H1 (cell line): ENCODE data around the gene SMIM29. TPM values are rescaled to one million over a fixed set of nuclear protein-coding genes. Genes with fewer than 3 reads are reported as not detected.
A peak's percentile ranks its signal among the peaks of the same experiment; 100 is the strongest.

Experiments
- ASH2L ChIP-seq: fragments of 200-600, 300-600 bp; sonication (generic); IDR thresholded peaks from one replicate; pipeline ENCODE4 v1.7.1; 2017; ENCODE audit warnings: low read length
- BRCA1 ChIP-seq: IDR thresholded peaks from 2 replicates; pipeline ENCODE4 v1.6.1; 2012; ENCODE audit warnings: low read depth, low read length, improper control_type of control experiment
- FOSL1 ChIP-seq: IDR thresholded peaks from 2 replicates; pipeline ENCODE4 v1.6.1; 2011; ENCODE audit warnings: mild to moderate bottlenecking, low read depth, low read length, moderate library complexity; ENCODE audit not compliant: insufficient read depth
- HDAC6 ChIP-seq: IDR thresholded peaks from one replicate; pipeline ENCODE4 v1.7.1; 2012; ENCODE audit warnings: low read depth, mild to moderate bottlenecking, inconsistent platforms, low read length, moderate library complexity
- JUND ChIP-seq: IDR thresholded peaks from 2 replicates; pipeline ENCODE4 v1.6.1; 2011; ENCODE audit warnings: mild to moderate bottlenecking, improper control_type of control experiment, low read length
- MAX ChIP-seq: IDR thresholded peaks from 2 replicates; pipeline ENCODE4 v1.6.1; 2012; ENCODE audit warnings: inconsistent platforms
- SAP30 ChIP-seq: fragments of 300-600 bp; sonication (generic); IDR thresholded peaks from 2 replicates; pipeline ENCODE4 v1.7.1; 2012; ENCODE audit warnings: low read length, moderate library complexity, mild to moderate bottlenecking, inconsistent platforms; ENCODE audit not compliant: insufficient read depth, insufficient replicate concordance
- SIN3A ChIP-seq, 2 experiments: IDR thresholded peaks in 1 of 2; conservative IDR thresholded peaks in 1 of 2; 2 replicates each; pipeline ENCODE4 v1.6.1; 2011 to 2012; ENCODE audit warnings: low read length in 2 of 2, improper control_type of control experiment in 1 of 2, low read depth in 1 of 2, mild to moderate bottlenecking in 1 of 2
- SP1 ChIP-seq: IDR thresholded peaks from 2 replicates; pipeline ENCODE4 v1.6.1; 2011; ENCODE audit warnings: low read depth, low read length
- TAF1 ChIP-seq: IDR thresholded peaks from 2 replicates; pipeline ENCODE4 v1.6.1; 2011; ENCODE audit warnings: mild to moderate bottlenecking, low read depth, low read length
- TCF12 ChIP-seq: IDR thresholded peaks from 2 replicates; pipeline ENCODE4 v1.6.1; 2011; ENCODE audit warnings: low read depth, mild to moderate bottlenecking, low read length
- YY1 ChIP-seq: IDR thresholded peaks from 2 replicates; pipeline ENCODE4 v1.6.1; 2011; ENCODE audit warnings: low read depth, mild to moderate bottlenecking, low read length
- polyA plus RNA-seq, 7 experiments: library from polyadenylated mRNA; depleted of rRNA in 3 of 7; stranded (reverse) in 5 of 7; unstranded in 2 of 7; fragments of >200 nt in 5 of 7; fragments of 200-250 nt in 2 of 7; gene quantifications; 1 replicate in 5 of 7; 2 replicates in 1 of 7; 4 replicates in 1 of 7; pipeline versions ENCODE4 v1.2.1 to v1.2.3, GENCODE V29; 2011 to 2013; ENCODE audit warnings: missing spikeins in 2 of 7, mixed read lengths in 2 of 7
- total RNA-seq: library from RNA; stranded (reverse); fragmentation: NEBNext Ultra II Directional; extraction: Animal tissue kit (Norgen Biotek cat#: 25700); gene quantifications from 2 replicates; pipeline ENCODE4 v1.2.1, GENCODE V29; 2021

Gene SMIM29
- total and polyA plus RNA-seq, 2 of the 8 experiments (the other 6 are each of a cell fraction or from before 2014, with no cell fraction given): 7.0 to 22.4 TPM

- TF ChIP-seq BRCA1 (no peak), YY1 (peak; percentile 93), MAX (peak; percentile 23; the same call in 1 of the 2 replicates), FOSL1 (no peak), TAF1 (0 out of 2 replicates have a peak, but pooled peaks have one; percentile 36), SP1 (peak; percentile 47; the same call in 1 of the 2 replicates), HDAC6 (no peak), SIN3A (conservative IDR thresholded peaks at IDR 0.05 in 1 of 2, IDR thresholded peaks at IDR 0.05 in 1 of 2; ENCODE audit: low read depth in 1 of 2, low read length in 2 of 2) (no peak), ASH2L (no peak), JUND (no peak), SAP30 (no peak), TCF12 (no peak)
Observed at GRCh38 chr6:34200340-34200971, 48.4 kb downstream of the SMIM29 start (continued).
